Activated CD8-positive, alpha-beta memory T cell treated with anti-CD3 and anti-CD28 coated beads for 4 hours (primary cell): ENCODE results near the gene BCCIP.

Experiments used
- DNase-seq, 2 donors: peaks; one replicate each; pipeline ENCODE4 v3.0.0-alpha.2; 2020; ENCODE audit warnings: low read depth in 2 of 2

Gene BCCIP

DNA sequence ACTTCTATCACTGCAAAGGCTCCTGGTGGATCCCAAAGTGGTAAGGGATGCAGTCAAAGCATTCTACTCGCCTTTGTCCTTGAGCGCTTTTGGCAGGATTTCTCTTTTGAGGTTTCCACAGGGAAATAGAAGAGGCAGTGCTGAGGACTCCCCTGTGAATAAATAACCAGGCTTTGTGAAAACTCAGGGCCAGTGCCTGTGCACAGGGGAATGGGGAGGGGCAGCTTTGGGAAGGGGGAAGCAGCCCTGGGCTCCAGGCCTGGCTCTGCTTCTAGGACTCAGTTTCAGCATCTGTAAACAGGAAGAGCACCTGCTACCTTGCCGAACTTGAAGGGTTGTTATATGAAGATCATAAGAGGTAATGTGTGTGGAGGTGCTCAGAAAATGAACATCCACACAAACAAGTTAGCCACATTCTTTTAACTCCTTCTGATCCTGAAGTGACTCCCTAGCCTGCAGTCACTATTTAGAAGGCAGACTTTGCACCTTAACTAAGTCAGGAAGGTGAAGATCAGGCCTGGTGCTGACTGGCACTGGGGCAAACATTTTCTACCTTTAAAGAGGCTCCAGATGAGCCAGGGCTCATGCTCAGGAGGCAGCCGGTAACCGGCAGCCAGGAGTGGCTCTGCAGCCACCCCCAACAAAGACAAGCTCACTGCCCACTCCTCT lies 25.2 kb upstream of the BCCIP start:
- no peak for DNase-seq

DNA sequence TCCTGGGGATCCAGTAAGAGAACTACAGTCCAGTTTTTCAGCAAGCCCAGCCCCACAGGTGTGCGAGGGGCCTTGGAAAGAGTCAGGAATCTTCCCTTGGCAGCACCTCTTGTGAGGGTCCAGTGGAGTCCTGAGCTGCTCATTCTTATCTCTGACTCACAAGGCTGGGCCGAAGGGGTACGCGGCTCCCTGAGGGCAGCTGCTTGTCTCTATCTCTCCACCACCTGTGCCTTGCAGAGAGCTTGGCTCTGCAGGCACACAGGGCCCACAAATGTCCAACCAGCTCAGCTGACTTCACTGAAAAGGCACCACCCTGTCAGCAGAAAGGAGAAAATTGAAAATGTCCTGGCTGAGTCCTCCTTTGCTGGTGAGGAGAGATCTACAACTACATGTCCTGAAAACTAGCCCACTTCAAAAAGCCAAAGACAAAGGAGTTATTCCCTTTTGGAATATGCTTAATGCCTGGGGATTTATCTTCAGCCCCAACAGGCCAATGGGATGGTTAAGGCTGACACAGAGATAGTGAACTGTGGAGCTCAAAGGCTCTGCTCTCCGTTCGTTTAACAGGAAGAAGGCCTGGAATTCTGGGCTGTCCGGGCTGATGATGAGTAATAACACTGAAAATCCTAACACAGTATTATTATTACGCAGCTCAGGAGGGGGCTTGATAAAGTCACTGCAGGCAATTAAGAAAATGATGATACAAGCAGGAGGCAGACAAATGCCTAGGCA lies 23.7 kb upstream of the BCCIP start:
- no peak for DNase-seq

DNA sequence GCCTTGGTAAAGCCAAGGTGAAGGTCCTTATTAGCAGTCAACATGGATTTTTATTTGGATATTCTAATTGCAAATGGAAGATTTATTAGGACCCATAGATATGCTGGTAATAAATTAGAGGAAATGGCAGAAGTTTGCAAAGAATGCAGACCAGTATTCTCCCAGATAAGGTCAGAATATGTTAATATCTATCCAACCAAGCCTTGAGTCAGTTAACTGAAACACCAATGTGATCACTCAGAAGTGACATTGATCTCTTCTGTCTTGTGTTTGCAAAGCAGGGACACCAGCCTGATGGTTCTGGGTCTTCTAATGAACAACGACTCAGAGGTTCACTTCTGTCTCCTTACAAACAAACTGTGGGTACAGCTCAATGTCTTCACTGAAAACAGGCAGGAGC lies 21.8 kb upstream of the BCCIP start:
- DNase-seq = no peak

DNA sequence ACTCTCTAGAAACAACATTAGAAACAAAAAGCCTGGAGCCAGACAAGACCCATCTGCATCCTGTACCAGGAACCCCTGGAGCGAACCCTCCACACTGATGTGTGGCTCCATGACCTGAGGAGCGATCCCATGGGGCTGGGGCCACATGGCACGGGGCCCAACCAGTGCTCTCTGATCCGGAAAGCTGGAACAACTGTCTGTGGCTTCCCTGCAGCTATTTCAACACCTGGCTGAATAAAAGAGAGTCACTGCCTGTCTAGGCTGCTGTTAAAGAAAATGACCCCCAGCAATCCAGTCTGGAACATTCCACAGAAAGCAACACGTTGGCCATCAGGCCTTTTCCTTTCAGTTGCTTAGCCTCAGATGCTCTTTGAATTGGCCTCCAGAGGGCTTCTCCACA lies 21.2 kb upstream of the BCCIP start:
- DNase-seq = no peak

DNA sequence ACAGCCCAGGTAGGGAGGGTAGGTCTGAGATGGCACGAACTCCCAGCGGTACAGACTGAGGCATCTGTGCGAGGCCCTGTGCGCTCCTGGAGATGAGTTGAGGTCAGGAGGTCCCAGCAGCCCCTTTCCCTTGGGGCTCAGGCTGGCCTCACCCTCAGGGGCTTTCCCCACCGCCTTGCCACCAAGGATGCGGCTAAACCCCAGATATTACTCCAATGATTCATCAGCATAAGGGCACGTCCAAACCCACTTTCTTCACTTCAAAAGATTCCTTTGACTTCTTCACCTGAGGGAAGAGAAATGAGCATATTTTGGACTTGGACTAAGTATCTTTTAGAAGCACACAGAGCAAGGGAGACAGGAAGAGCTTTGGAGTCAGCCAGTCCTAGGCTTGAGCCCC lies 20.6 kb upstream of the BCCIP start:
- DNase-seq = no peak

DNA sequence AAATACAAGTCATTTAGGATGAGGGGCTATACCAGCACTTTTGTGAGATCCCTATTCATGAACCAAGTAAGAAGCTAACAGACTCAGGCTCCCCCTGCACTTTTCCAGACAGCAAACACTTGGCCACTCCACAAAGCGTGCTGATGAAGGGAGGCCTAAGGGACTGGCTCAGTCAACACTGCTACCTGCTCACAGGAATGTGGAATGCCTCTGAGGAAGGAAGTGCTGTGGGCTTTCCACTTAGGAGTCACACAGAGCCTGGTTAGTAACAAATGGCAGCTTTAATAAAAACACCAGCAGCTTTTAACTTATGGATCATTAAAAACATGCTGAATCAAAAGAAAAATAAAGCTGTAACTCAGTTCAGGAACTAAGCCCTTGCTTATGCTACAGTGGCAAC lies 15.3 kb upstream of the BCCIP start:
- no peak for DNase-seq

DNA sequence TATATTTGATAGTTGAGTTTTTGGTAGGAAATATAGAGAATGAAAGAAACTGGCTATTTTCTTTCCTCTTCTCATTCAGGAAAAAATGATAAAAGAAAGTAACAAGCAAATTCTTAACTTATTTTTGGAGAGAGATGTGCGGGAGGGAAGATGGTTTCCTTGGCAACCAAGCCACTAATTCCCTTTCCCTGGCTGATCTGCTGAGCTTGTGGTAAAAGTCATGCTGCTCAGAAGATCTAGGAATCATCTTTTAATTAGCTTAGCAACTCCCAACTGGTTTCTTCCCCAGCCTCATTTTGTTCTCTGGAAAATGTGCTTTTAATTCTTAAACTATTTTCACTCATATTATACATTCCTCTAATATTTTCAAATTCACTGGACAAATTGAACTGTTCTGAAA lies 12.1 kb upstream of the BCCIP start:
- DNase-seq = no peak

DNA sequence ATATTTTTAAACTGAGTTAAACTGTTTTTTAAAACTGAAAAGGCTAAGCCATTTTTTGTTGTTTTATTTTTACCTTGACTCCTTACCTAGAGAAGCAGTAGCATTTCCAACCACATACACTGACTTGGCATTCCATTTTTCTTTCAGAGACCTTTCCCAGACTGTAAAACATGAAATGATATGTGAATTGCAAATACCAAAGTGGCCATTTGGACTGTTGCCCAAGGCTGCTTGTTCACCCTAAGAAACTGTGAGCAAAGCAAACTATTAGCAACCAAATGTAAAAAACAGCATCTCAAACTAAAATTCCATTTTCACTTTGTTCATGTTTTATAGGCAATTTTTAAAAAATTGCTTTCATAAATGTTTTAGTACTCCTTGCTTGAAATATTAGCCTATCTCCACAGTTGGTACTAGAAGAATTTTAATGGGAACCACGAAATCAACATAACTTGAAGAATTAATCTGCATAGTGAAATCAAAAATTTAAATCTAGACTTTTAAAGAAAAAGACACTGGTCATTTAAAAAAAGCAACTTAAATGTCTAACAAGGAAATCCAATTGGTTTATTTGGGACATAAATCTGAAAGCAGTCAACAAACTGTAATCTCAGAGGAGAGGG lies 11.1 kb upstream of the BCCIP start:
- no peak for DNase-seq

DNA sequence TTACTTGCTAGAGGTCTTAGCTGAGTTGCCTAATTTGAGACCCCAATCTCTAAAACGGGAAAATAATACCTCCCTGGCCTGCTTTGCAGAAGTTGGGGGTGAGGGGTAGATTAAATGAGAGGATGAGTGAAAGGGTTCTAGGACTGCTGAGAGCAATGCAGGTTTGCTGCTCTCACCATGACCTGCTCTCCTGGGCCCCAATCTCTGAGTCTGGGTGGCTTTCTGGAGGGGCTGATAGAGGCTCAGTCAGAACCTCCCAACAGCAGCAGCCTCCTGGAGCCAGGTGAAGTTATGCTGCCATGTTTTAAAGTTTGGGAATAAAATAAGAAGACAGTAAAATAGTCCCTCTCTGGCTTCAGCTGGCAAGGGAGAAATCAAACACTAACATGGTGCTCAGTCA lies 7.6 kb upstream of the BCCIP start:
- no peak for DNase-seq

DNA sequence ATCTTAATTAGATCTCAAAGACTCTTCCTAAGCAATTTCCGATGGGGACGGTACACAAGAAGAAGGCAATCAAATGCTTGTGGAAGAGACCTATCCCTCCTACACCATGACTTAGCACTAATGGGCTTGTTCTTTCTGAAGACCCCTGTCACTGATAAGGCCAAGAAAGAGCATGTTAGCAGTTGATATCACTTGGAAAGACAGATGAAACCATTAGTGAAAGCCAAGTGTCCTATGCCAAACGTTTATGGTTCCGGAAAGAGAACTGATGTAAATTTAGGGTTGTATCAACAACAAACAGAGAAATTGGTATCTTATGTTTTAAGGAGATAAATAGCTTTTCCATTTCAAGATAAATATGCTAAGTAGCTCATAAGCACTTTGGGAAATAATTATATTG lies 6.8 kb upstream of the BCCIP start:
- no peak for DNase-seq

DNA sequence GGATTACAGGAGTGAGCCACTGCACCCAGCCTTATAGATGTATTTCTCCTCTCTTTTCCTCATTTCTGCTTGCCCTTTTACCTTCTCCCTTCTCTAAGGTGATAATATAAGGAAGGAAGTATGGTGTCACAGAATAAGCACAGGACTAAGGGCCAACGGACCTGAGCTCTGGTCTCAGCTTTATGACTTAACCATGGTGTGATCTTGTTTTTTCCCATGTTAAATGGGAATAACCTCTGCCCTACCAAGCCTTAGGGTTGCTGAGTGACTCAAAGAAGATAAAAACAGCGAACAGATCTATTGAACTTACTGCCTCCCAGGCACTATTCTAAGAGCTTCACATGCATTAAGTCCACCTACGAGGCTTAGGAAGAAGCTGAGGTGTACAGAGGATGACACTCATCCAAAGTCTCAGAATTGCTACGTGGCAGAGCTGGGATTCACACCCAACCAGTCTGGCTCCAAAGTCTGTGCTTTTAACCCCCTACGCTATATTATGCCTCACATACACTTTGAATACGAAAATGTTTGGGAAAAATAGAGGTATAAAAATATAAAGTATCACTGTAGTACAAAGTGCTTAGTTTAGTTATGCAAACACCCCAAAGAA lies 5.9 kb upstream of the BCCIP start:
- DNase-seq = no peak

DNA sequence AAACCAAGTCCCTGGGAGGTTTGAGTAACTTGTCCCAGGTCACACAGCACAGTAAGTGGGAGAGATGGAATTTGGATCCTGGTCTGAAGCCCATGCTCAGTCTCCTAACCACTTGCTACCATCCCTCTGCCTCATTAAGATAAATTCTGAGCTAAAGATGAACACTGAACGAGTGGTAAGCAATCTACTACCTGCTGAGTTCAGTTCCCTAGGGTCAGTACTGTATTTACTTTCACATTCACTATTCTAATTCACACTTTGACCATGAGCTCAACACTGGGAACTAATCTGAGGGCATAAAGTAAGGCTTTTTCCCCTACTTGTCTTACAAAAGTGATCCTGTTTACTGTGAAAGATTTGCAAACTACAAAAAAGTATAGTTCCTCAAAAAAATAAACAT lies 2.6 kb upstream of the BCCIP start:
- no peak for DNase-seq

DNA sequence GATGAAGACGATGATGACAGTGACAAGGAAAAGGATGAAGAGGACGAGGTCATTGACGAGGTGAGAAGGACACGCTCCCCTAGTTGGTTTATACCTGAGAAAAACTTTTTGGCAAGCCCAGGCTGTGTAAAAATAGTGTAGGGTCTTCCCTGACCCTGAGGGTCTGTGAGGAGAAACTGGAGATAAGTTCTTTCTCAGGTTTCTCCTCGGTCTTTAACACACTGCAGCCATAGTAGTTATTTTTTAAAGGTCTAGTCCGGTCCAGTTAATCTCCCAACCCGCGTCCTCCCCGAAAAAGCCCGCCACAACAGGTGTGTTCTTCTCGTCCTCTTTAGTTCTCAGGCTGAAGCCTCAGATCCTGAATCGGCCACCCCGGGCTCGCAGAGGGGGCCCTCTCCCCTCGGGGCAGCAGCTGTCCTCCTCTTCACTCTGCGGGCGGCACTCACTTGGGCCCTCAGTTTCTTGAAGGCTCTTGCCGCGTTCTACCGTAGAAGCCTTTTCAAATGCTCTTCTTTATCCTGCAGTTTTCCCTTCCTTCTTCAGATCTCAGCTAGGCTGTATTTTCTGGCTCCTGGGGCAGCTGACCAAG lies 411 bp downstream of the BCCIP start:
- no peak for DNase-seq

DNA sequence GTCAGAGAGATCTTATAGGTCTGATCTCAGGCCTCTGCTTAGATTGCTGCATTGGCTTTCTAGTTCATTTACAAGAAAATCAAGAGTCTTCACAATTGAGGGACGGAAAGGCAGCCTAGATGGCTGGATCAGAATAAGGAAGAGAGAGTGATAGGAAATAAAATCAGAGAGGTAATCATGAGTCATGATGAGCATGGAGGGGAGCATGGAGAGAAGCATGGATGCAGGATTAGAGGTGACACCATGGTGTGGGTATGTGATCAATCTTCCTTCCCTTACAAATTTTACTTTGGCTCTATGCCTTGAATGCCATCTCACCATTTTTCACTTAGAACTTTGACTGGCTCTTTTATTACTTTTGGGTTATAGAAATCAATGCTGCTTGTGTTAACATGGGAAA lies 1.4 kb downstream of the BCCIP start:
- no peak for DNase-seq

DNA sequence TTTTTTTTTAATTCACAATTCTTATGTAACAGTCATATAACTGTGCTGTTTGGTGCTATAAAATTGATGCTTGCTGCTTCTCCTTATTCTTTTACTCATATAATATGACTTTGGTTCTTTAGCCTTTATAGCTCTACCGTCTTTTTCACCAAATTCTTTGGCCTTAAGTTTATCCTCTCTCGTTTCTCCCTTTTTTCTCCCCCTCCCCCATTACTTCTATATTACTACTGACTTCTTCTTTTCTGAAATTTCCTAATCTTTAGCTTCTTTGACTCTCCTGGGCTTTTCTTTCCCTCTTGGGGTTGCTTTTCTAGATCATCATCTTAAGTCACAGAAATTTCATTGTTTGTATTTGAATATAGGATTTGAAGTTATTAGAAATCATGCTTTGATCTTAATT lies 3.8 kb downstream of the BCCIP start:
- DNase-seq = no peak

DNA sequence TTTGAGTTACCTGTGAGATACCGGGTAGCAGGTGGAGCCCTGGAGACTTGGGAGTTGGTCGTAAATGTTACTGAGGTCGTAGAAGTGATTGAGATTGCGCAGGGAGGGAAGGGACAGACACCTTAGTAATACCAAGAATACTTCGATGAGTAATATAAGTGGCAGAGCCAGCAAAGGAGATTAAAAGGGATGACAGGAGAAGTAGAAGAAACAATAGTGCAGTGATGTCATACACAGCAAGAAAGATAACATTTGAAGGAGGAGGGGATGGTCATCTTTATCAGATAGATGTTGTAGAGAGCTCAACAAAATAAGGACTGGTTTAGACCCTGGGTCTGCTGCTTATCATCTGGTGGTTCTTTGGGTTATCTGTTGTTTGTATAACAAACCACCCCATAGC lies 5.0 kb downstream of the BCCIP start:
- no peak for DNase-seq

DNA sequence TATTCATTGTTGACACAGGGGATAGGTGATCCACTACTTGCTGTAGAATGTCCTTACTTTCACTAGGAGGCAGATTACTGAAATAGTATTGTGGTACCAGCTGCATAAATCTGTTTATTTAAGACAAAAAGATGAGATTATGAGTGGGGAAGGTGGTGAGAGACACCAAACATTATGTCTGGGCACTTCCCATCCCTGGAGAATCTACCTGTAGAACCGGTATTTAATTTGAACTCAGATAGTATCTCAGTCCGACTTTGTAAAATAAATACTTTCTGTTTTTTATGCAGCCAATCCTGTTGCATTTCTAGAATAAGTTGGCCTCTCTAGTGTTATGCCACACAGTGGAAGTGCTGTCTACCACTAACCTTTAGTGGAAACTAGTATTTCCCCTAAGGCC lies 13.4 kb downstream of the BCCIP start:
- no peak for DNase-seq

DNA sequence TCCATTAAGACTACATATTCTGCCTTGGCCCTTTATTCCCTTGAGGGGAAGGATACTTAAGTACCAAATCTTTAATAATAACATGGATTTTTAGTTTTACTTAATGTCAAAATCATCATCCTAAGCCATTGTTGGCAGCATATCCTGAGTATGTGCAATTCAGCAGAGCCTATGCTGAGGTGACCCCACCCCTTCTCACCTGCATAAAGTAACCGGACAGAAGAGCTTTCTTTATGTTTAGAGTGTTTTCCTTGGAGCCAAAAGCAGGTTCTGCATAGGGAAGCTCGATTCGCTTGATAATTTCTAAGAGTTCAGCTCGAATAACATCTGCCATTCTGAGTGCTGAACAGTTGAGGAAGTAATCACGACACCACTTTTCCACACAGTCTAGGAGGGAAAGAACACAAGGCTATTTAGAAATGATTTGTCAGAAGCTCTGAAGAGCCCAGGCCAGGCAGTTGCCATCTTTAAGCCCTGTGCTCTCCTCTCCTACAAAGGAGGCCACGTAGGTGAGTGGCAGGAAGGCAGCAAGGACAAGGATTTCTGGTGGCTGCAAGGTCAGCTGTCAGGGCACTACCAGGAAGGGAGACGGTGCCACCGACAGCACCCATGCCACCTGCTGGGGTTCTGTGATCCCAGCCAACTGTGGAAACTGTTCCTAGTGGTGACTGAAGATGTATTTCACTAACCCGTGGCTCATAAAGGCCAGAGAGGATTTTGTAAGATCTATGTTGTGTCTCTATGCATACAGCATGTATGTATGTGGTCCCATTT lies 15.6 kb downstream of the BCCIP start:
- DNase-seq = no peak

DNA sequence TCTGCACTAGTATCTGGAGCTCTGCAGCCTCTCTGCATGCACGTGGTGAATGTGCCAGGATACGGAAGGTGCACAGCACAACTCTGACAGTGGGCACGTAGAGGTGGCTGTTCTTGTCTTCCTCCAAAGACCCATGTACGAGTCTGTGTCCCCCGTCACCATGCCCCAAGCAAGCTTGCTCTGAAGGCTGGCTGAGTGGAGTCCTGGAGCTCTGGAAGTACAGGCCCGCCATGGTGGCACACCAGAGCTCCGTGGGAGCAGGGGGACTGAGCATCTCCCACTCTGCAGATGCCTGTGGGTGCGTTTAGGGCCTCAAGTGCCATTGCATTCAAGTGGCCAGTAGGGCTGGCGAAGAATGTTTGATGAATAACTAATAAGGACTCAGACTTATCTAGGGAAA lies 17.1 kb downstream of the BCCIP start:
- no peak for DNase-seq

DNA sequence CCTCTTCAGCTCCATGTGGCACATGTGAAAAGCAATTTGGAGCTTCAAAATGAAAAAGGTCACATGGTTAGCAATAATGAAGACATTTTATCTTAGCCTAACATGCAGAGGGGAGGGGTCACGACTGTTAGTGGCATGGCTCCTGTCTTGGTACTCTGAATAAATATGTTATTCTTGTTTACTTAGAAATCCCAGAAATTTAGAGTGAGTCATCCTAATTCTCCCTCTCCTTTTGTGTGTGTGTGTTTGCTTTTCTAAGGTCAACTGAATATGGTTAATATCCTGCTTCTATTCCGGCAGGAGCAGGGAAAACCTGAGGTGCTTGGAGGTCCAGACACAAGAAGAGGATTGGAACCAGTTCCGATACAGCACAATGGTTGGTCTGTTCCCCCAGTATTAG lies 17.6 kb downstream of the BCCIP start:
- no peak for DNase-seq

DNA sequence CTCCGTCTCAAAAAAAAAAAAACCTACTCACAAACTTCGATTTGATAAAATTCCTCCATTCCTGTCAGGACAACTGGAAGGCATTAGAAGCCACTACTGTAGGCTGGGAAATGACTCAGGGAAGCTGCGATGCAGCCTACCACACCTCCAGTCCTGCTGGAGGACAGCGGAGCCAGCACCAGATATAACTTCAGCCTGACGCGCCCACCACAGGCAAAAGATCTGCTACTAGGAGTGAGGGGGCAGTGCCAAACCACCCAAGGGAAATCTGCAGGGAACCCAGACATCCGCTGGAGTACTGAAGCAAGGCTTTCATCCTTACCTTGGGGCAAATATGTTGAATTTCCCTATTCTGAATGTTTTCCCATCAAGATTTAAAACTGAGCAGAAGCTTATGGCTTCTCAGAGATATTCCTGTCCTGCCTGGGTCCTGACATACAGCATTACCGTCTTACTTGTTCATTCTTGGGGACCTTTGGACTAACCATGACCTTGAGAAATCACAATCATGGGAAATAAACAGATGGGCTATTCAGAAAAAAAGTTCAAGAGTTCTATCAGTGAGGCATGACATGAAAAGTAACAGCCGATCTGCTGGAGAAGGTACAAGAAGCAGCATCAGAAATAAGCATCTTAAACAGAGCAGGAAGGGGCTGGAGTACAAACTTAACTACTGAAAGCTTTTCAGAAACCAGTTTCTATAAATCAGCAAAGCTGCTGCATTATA lies 20.4 kb downstream of the BCCIP start:
- DNase-seq = no peak
